Panc1 (cell line): ENCODE results near the gene KLF5. TPM values are rescaled to one million over a fixed set of nuclear protein-coding genes. Genes with fewer than 3 reads are reported as not detected.

Experiments used
- ATAC-seq: fragments of 200-7000 bp; cut with Tn5 transposase; 2 replicates; pipeline ENCODE4 v1.9.1; 2020; ENCODE audit warnings: mild to moderate bottlenecking, moderate library complexity
- BruUV-seq: library from RNA; stranded (reverse); fragments of 400-500 nt; replicated peaks from 2 replicates; lab custom pipeline; 2021; lab: Mats Ljungman, UMichigan
- CTCF ChIA-PET: fragments of 300-600 bp; sonication (Branson Sonifier 250); formaldehyde crosslinking; loops from one replicate; lab custom pipeline; 2022; ENCODE audit warnings: antibody characterized with exemption; lab: Charles Lee
- POLR2A ChIA-PET: fragments of 300-600 bp; sonication (Branson Sonifier 250); formaldehyde crosslinking; loops from one replicate; lab custom pipeline; 2022; ENCODE audit warnings: antibody characterized with exemption; lab: Charles Lee
- DNase-seq: peaks from one replicate; pipeline ENCODE4 v3.0.0-alpha.2; 2010; ENCODE audit warnings: low read depth, low spot score
- H3K27ac ChIP-seq: 2 replicates; pipeline ENCODE4 v1.5.1; 2011; ENCODE audit warnings: mild to moderate bottlenecking, low read length, inconsistent platforms
- H3K27me3 ChIP-seq: fragments of 200-500 bp; sonication (Bioruptor generic); 2 replicates; pipeline ENCODE4 v1.6.0; 2014; ENCODE audit warnings: low read length, inconsistent platforms; ENCODE audit not compliant: control insufficient read depth, insufficient read depth
- H3K36me3 ChIP-seq: fragments of 200-500 bp; sonication (Bioruptor generic); 2 replicates; pipeline ENCODE4 v1.5.1; 2014; ENCODE audit warnings: inconsistent platforms, mild to moderate bottlenecking, low read length, moderate library complexity; ENCODE audit not compliant: control insufficient read depth, insufficient read depth
- H3K4me1 ChIP-seq: 2 replicates; pipeline ENCODE4 v1.5.1; 2011; ENCODE audit warnings: inconsistent platforms, mild to moderate bottlenecking, low read length, moderate library complexity; ENCODE audit not compliant: control insufficient read depth, insufficient read depth
- H3K4me3 ChIP-seq, 2 experiments: 2 replicates each; pipeline ENCODE4 v1.5.1; 2011 to 2012; ENCODE audit warnings: low read depth in 2 of 2, low read length in 2 of 2, mild to moderate bottlenecking in 2 of 2, inconsistent platforms in 1 of 2, moderate library complexity in 1 of 2
- H3K9me3 ChIP-seq: fragments of 200-500 bp; sonication (Bioruptor generic); 2 replicates; pipeline ENCODE4 v1.5.1; 2014; ENCODE audit warnings: low read depth, mild to moderate bottlenecking, inconsistent platforms, low read length, moderate library complexity; ENCODE audit not compliant: control insufficient read depth, insufficient read depth
- CTCF ChIP-seq: fragments of 450-650 bp; IDR thresholded peaks from 2 replicates; pipeline ENCODE4 v1.5.1; 2017; ENCODE audit warnings: mild to moderate bottlenecking
- POLR2AphosphoS5 ChIP-seq: IDR thresholded peaks from 2 replicates; pipeline ENCODE4 v1.6.1; 2012; ENCODE audit warnings: mild to moderate bottlenecking, low read depth, low read length, moderate library complexity
- REST ChIP-seq, 2 experiments: IDR thresholded peaks; 2 replicates each; pipeline ENCODE4 v1.6.1; 2011 to 2012; ENCODE audit warnings: low read depth in 2 of 2, control low read depth in 1 of 2, low read length in 1 of 2, mild to moderate bottlenecking in 1 of 2, moderate library complexity in 1 of 2; ENCODE audit not compliant: insufficient read depth in 1 of 2
- SIN3A ChIP-seq: IDR thresholded peaks from 2 replicates; pipeline ENCODE4 v1.6.1; 2012; ENCODE audit warnings: low read depth, mild to moderate bottlenecking, low read length, moderate library complexity, borderline replicate concordance; ENCODE audit not compliant: insufficient read depth
- TCF7L2 ChIP-seq: IDR thresholded peaks from 2 replicates; pipeline ENCODE4 v1.6.1; 2011; ENCODE audit warnings: mild to moderate bottlenecking, low read depth, low read length, inconsistent platforms
- in situ Hi-C: cut with HindIII; loops from 2 replicates; pipeline ENCODE4 v1.10.0; 2016; ENCODE audit warnings: low sequenced_read_pairs, low pct_unique_long_range_greater_than_20kb
- intact Hi-C: fragments of 100-400 bp; cut with micrococcal nuclease; formaldehyde crosslinking; loops from one replicate; pipeline ENCODE4 v1.10.0; 2022; ENCODE audit not compliant: unreplicated experiment
- total RNA-seq: library from RNA; stranded (reverse); gene quantifications from one replicate; pipeline ENCODE4 v1.2.1, GENCODE V29; 2021; ENCODE audit not compliant: unreplicated experiment

KLF5 gene
- total RNA-seq, 1 experiment from 2014 or later = 1.5 TPM

- no peaks in the 10 kb centered on the region for H3K27me3 ChIP-seq
- CTCF ChIA-PET = no interaction called here
- no peaks in the 10 kb centered on the region for H3K9me3 ChIP-seq
- no TSS peak for BruUV-seq
- no peak for ATAC-seq
- no peaks in the 10 kb centered on the region; the same call in 1 of the 2 replicates for H3K4me1 ChIP-seq
- H3K27ac ChIP-seq = no peak overlapping the region
- POLR2A ChIA-PET = no interaction called here
- TF ChIP-seq POLR2AphosphoS5 (no peak), CTCF (no peak), SIN3A (no peak), TCF7L2 (no peak), REST (IDR thresholded peaks at IDR 0.05; ENCODE audit: insufficient read depth in 1 of 2, low read depth in 2 of 2, low read length in 1 of 2) (no peak)
- in situ Hi-C loops (no loop called here), intact Hi-C loops (no loop called here)
- no peak overlapping the region for H3K4me3 ChIP-seq
- no peaks in the 10 kb centered on the region; the same call in 1 of the 2 replicates for H3K36me3 ChIP-seq
- no peak for DNase-seq
Measured at GRCh38 chr13:73065036-73065435, 6.2 kb downstream of the KLF5 start.

- ATAC-seq = no peak
- no peak overlapping the region for H3K4me3 ChIP-seq
- H3K9me3 ChIP-seq = no peaks in the 10 kb centered on the region
- no TSS peak for BruUV-seq
- CTCF ChIA-PET = no interaction called here
- in situ Hi-C loops (no loop called here), intact Hi-C loops (no loop called here)
- no peaks in the 10 kb centered on the region for H3K36me3 ChIP-seq
- TF ChIP-seq TCF7L2 (no peak), REST (IDR thresholded peaks at IDR 0.05; ENCODE audit: insufficient read depth in 1 of 2, low read depth in 2 of 2, low read length in 1 of 2) (no peak), SIN3A (no peak), POLR2AphosphoS5 (no peak), CTCF (no peak)
- DNase-seq = no peak
- H3K27ac ChIP-seq = no peak overlapping the region
- H3K4me1 ChIP-seq = no peaks in the 10 kb centered on the region; the same call in 1 of the 2 replicates
- H3K27me3 ChIP-seq = no peaks in the 10 kb centered on the region
- POLR2A ChIA-PET = no interaction called here
Measured at GRCh38 chr13:73065665-73066340, 7.0 kb downstream of the KLF5 start.
